Esophagus squamous epithelium (tissue), 4 donors: ENCODE data around the gene SSB.
"Not testable (repeated sequence)": the region's sequence is repeated elsewhere in the genome, so short reads cannot be mapped to it uniquely, and the experiment has no call there.

Experiments used
- CTCF ChIP-seq, 6 experiments: fragments of 450-650 bp in 4 of 6; fragments of 200-600 bp in 2 of 6; sonication (generic) in 2 of 6; IDR thresholded peaks; one replicate each; pipeline ENCODE4 v1.5.1; 2016 to 2019; ENCODE audit warnings: antibody characterized with exemption in 6 of 6, mild to moderate bottlenecking in 4 of 6, moderate library complexity in 4 of 6
- POLR2A ChIP-seq, 4 donors: fragments of 450-650 bp; IDR thresholded peaks; one replicate each; pipeline ENCODE4 v1.6.1; 2017; ENCODE audit warnings: antibody characterized with exemption in 4 of 4, mild to moderate bottlenecking in 4 of 4, moderate library complexity in 3 of 4

GRCh38 chr2:169848959-169849693 lies 50.5 kb downstream of the SSB start:
- TF ChIP-seq CTCF, POLR2A (IDR thresholded peaks at IDR 0.05): not testable (repeated sequence)
